GM12892 (cell line): Measurements from ENCODE around the gene PPP2R5B.

Source experiments
- POLR2A ChIP-seq: IDR thresholded peaks from 2 replicates; pipeline ENCODE4 v1.6.1; 2011; ENCODE audit warnings: low read depth, low read length, control low read depth
- TAF1 ChIP-seq: IDR thresholded peaks from 2 replicates; pipeline ENCODE4 v1.6.1; 2011; ENCODE audit warnings: low read depth, mild to moderate bottlenecking, control low read depth, low read length, borderline replicate concordance

DNA sequence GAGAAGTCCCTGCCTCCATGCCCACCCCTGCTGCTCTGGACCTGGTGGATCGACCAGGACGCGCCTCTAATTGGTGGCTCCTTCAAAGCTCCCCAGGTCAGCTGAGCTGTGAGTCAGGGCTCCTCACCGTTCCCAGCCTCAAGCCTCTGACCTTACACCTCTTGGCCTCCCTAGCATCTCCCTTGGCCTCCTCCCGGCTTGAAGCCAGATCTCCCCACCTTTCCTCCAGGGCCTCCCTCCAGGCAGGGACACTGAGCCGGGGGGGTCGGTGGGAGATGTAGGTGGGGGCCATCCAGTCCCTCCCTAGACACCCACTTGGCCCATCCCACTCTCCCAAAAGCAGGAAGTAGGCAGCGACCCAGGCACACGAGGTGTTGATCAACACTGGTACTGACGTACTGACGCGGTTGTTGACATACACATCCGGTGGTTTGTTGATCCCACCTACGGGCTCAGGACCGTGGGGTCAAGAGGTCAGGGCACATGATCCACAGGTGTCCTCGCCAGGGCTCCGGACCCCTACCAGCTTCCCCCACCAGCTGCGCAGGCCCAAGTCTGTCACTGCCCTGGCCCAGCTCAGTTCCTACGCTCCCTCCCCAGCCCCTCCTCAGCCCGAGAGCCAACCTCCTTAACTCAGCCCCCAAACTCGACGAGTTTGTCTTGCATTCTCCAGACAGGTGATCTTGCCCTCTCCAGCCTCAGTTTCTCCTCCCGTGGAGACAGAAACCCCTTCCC, 8.3 kb upstream of the PPP2R5B start:
- TF ChIP-seq POLR2A (no peak), TAF1 (no peak)
